Fibroblast of lung (primary cell): Measurements from ENCODE around the gene SRPK1. TPM values are rescaled to one million over a fixed set of nuclear protein-coding genes. Genes with fewer than 3 reads are reported as not detected.

ENCODE experiments used
- DNase-seq, 2 donors: peaks; one replicate each; pipeline versions ENCODE4 v3.0.0 to v3.0.0-alpha.2; 2010; ENCODE audit warnings: low read depth in 2 of 2
- H2AFZ ChIP-seq: 2 replicates; pipeline ENCODE4 v1.5.1; 2012; ENCODE audit warnings: low read length, control low read depth, inconsistent platforms
- H3K27ac ChIP-seq: 2 replicates; pipeline ENCODE4 v1.5.1; 2011; ENCODE audit warnings: low read length, control low read depth; ENCODE audit not compliant: insufficient read depth
- H3K27me3 ChIP-seq: 2 replicates; pipeline ENCODE4 v1.5.1; 2011; ENCODE audit warnings: mild to moderate bottlenecking, low read length; ENCODE audit not compliant: control insufficient read depth, insufficient read depth
- H3K36me3 ChIP-seq: 2 replicates; pipeline ENCODE4 v1.5.1; 2011; ENCODE audit warnings: low read length; ENCODE audit not compliant: control insufficient read depth, insufficient read depth
- H3K4me1 ChIP-seq: 2 replicates; pipeline ENCODE4 v1.5.1; 2011; ENCODE audit warnings: low read length; ENCODE audit not compliant: control insufficient read depth, insufficient read depth; ENCODE audit errors: extremely low read depth
- H3K4me2 ChIP-seq: 2 replicates; pipeline ENCODE4 v1.5.1; 2011; ENCODE audit warnings: low read length, control low read depth; ENCODE audit not compliant: insufficient read depth; ENCODE audit errors: extremely low read depth
- H3K4me3 ChIP-seq, 4 experiments: fragments of 200-600 bp in 1 of 4; sonication (generic) in 1 of 4; replicated peaks in 1 of 4; 2 replicates each; pipeline ENCODE4 v1.5.1; 2011 to 2016; ENCODE audit warnings: low read length in 4 of 4, low read depth in 3 of 4, mild to moderate bottlenecking in 3 of 4, control low read depth in 2 of 4, inconsistent platforms in 1 of 4, mixed read lengths in 1 of 4; ENCODE audit not compliant: insufficient read depth in 1 of 4; ENCODE audit errors: control extremely low read depth in 1 of 4
- H3K79me2 ChIP-seq: 2 replicates; pipeline ENCODE4 v1.5.1; 2012; ENCODE audit warnings: mild to moderate bottlenecking, low read length, inconsistent platforms; ENCODE audit not compliant: control insufficient read depth, insufficient read depth
- H3K9ac ChIP-seq: 2 replicates; pipeline ENCODE4 v1.5.1; 2011; ENCODE audit warnings: mild to moderate bottlenecking, low read length, control low read depth; ENCODE audit not compliant: insufficient read depth
- H3K9me3 ChIP-seq: 2 replicates; pipeline ENCODE4 v1.5.1; 2012; ENCODE audit warnings: low read depth, low read length; ENCODE audit not compliant: control insufficient read depth, insufficient read depth
- H4K20me1 ChIP-seq: 2 replicates; pipeline ENCODE4 v1.5.1; 2011; ENCODE audit warnings: low read length; ENCODE audit not compliant: control insufficient read depth, insufficient read depth; ENCODE audit errors: extremely low read depth
- CTCF ChIP-seq, 2 donors: IDR thresholded peaks in 1 of 2; conservative IDR thresholded peaks in 1 of 2; 1 replicate in 1 of 2; 2 replicates in 1 of 2; pipeline ENCODE4 v1.5.1; 2011 to 2012; ENCODE audit warnings: low read length in 2 of 2, control low read depth in 1 of 2, inconsistent platforms in 1 of 2, low read depth in 1 of 2, mild to moderate bottlenecking in 1 of 2
- EZH2 ChIP-seq: IDR thresholded peaks from 2 replicates; pipeline ENCODE4 v1.5.1; 2012; ENCODE audit warnings: low read length, control low read depth, mild to moderate bottlenecking; ENCODE audit errors: missing control alignments
- polyA plus RNA-seq, 2 donors: library from polyadenylated mRNA; depleted of rRNA in 1 of 2; stranded (reverse) in 1 of 2; unstranded in 1 of 2; fragments of >200 nt; gene quantifications; 2 replicates each; pipeline ENCODE4 v1.2.1, GENCODE V29; 2011 to 2012; ENCODE audit warnings: missing spikeins in 1 of 2
- total RNA-seq: library from RNA; depleted of rRNA; stranded (reverse); fragments of >200 nt; gene quantifications from 2 replicates; pipeline ENCODE4 v1.2.1, GENCODE V29; 2014

Gene SRPK1
- total and polyA plus RNA-seq, 2 donors (not counting 1 experiment from before 2014, with no cell fraction given): 22.2 to 44.8 TPM

GRCh38 chr6:35905141-35905785 lies 15.6 kb downstream of the SRPK1 start:
- no peaks in the 10 kb centered on the region for H4K20me1 ChIP-seq
- no peaks in the 10 kb centered on the region for H3K4me1 ChIP-seq
- H3K9ac ChIP-seq: no peak overlapping the region
- H3K79me2 ChIP-seq: peaks cover 15% of the 10 kb centered on the region
- TF ChIP-seq CTCF (conservative IDR thresholded peaks at IDR 0.05 in 1 of 2, IDR thresholded peaks at IDR 0.05 in 1 of 2; ENCODE audit: low read depth in 1 of 2, low read length in 2 of 2) (no peak), EZH2 (no peak)
- no peaks in the 10 kb centered on the region for H3K9me3 ChIP-seq
- no peak overlapping the region for H3K4me3 ChIP-seq
- H3K27ac ChIP-seq: no peak overlapping the region
- H3K27me3 ChIP-seq: no peaks in the 10 kb centered on the region
- no peak for DNase-seq
- no peak overlapping the region for H2AFZ ChIP-seq
- no peaks in the 10 kb centered on the region for H3K36me3 ChIP-seq
- no peak overlapping the region for H3K4me2 ChIP-seq

- no peak overlapping the region for H2AFZ ChIP-seq
- no peaks in the 10 kb centered on the region for H3K36me3 ChIP-seq
- no peaks in the 10 kb centered on the region for H3K9me3 ChIP-seq
- H3K4me1 ChIP-seq: no peaks in the 10 kb centered on the region
- DNase-seq: no peak
- H3K79me2 ChIP-seq: peaks cover 16% of the 10 kb centered on the region
- no peak overlapping the region for H3K4me3 ChIP-seq
- TF ChIP-seq CTCF (conservative IDR thresholded peaks at IDR 0.05 in 1 of 2, IDR thresholded peaks at IDR 0.05 in 1 of 2; ENCODE audit: low read depth in 1 of 2, low read length in 2 of 2) (no peak), EZH2 (no peak)
- H3K9ac ChIP-seq: no peak overlapping the region
- H3K27me3 ChIP-seq: no peaks in the 10 kb centered on the region
- H4K20me1 ChIP-seq: no peaks in the 10 kb centered on the region
- no peak overlapping the region for H3K4me2 ChIP-seq
- H3K27ac ChIP-seq: no peak overlapping the region
Observed at GRCh38 chr6:35903679-35904078, 17.2 kb downstream of the SRPK1 start.

- H3K27ac ChIP-seq: no peak overlapping the region
- H3K4me1 ChIP-seq: no peaks in the 10 kb centered on the region
- DNase-seq: no peak
- no peak overlapping the region for H3K4me3 ChIP-seq
- no peaks in the 10 kb centered on the region for H3K9me3 ChIP-seq
- no peaks in the 10 kb centered on the region for H4K20me1 ChIP-seq
- H3K27me3 ChIP-seq: no peaks in the 10 kb centered on the region
- peaks cover 17% of the 10 kb centered on the region for H3K79me2 ChIP-seq
- no peak overlapping the region for H3K4me2 ChIP-seq
- no peak overlapping the region for H3K9ac ChIP-seq
- H3K36me3 ChIP-seq: no peaks in the 10 kb centered on the region
- H2AFZ ChIP-seq: no peak overlapping the region
- TF ChIP-seq EZH2 (no peak), CTCF (conservative IDR thresholded peaks at IDR 0.05 in 1 of 2, IDR thresholded peaks at IDR 0.05 in 1 of 2; ENCODE audit: low read depth in 1 of 2, low read length in 2 of 2) (no peak)
Observed at GRCh38 chr6:35900448-35900847, 20.4 kb downstream of the SRPK1 start.
